ENCODE data around the gene C3orf18.

The C3orf18 gene

DNA sequence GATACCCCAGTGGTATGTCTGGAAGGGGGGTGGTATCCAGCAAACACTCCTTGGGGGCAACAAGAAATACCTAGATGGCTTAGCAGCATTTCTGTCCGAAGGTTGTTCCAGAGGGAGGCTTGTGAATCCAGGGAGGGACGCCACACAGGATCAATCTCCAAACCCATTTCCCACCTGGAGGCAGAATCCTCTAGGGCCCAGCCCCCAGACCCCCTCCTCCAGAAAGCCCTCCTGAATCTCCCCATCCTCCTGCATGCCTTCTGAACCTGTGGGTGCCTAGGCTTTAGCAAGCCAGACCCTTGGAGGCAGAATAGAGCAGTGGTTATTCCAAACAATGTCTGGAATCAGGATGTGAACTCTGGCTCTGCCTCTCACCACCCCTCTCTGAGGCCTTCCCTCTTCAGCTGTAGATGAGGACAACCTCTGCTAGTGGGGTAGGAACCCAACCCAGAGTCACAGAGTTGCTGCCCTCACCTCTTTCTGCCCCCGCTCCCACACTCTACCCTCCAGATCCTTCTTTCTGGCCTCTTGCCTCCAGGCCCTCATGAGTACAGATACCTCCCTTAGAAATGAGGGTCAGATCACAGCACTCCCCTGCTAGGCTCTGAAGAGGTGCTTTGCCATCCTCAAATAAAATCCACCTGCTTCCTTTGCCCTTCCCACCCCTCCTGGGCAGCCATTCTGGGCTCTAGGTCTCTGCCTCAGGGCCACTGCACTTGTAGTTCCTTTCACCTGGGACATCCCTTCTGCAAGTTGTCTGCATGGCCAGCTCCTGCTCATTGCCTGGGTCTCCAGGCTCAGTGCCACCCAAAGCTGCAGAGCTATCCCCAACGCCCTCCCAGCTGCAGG lies 35.9 kb upstream of the C3orf18 start:
- no peak for DNase-seq (ENCODE audit: low spot score)

GRCh38 chr3:50602595-50603191 lies 35.1 kb upstream of the C3orf18 start:
- DNase-seq (ENCODE audit: low spot score) = no peak

DNA sequence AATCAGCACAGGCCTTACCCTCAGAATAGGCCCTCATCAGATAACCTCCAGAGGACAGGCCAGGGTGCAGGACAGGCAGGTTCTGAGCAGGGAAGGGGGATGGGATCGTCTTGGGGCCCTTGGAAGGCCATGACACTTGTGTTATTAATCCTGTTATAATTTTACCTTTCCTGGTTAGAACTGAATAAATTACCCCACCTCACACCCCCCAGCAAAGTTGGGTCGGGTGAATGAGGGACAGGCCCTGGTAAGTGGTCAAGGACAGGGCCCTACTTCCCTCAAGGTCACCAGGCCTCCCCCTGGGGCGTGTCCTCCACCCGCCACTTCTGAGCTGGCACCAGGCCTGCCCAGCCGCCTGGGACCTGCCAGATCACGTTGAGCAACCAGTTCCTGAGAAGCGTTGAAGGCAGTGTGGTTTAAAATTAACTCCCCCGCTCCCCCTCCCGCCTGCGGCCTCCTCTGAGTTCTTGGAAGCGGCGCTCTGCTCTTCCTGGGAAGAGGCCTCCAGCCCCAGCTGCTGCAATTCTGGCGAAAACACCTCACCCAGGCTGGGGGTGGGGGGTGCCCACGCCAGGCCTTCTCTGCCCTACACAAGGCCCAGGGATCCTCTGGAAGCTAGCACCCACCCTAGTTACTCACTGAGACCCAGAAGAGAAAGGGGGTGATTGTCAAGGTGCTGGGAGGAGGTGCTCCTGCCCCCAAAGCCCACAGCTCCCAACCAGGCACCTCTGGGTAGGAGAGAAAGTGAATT lies 33.5 kb upstream of the C3orf18 start:
- DNase-seq (ENCODE audit: low spot score) = no peak

DNA sequence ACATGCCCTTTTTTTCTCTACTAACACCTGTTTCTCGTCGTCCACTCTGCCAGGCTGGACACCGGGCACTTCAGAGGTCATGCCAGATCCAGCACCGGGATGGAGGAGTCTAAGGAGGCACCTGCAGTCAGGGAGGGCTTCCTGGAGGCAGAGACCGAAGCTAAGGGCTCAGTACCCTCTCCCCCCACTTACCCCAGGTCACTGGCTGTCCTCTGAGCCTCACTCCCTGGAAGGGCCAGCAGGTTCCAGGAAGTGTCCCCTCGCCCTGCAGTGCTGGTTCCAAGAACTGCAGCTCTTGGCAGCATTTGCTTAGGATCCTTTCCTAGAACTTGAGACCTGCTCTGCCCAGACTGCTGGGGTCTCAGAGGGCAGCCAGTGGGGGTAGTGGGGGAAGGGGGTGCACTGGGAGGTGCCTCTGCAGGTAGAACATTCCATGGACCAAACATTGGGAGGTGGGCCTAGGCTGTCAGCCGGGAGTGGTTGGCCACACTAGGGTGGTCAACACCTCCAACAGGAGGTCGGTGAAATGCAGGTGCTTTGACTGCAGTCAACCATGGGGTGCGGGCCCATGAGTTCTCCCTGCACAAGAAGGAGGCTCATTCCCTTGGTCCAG lies 32.7 kb upstream of the C3orf18 start:
- no peak for DNase-seq (ENCODE audit: low spot score)

DNA sequence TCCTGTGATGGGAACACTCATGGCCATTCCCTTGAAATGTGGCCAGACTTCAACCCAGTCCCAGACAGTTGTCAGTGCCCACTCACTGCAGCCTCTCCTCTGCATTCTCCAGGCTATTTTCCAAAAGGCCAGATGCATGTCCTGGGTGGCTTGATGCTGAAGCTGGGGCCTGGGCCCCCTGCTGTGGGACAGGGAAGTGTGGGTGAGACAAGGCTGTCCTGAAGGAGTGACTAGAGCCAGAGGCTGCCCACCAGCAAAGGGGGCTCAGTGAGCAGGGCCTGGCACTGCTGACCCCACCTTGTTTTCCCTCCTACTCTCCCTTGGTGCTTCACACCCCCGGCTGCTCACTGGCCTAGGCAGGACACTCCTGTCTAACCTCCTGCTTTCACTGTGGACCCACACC lies 32.2 kb upstream of the C3orf18 start:
- no peak for DNase-seq (ENCODE audit: low spot score)

DNA sequence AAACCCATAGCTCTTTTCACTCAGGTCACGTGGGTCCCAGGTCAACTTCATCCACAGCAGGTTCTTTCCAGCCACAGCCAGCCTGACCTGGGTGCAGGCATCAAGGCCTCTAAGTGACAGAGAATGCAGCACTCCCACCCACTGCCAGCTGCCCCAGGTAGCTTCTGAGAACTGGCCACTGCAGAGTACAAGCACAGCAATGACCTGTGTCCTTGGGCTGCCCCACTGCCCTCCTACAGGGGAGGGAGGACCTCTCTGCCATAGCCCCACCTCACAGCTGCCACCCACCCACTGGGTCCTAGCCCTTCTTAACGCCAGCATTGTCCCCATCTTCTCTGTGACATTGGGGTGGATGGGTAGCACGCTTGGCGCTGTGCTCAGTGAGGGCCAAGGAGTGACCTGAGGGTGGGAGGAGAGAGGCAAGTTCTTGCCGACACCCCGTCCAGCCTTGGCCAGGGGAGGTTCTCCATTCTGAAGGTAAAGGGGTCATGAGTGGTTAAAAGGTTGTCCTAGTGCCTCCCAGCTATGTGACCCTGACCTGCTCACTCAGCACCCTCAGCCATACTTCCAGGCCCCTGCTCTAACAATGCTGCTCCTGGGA lies 31.7 kb upstream of the C3orf18 start:
- no peak for DNase-seq (ENCODE audit: low spot score)

- no peak for DNase-seq (ENCODE audit: low spot score)
Observed at GRCh38 chr3:50594253-50594785, 26.8 kb upstream of the C3orf18 start.

GRCh38 chr3:50592568-50592967 lies 25.0 kb upstream of the C3orf18 start:
- no peak for DNase-seq (ENCODE audit: low spot score)

DNA sequence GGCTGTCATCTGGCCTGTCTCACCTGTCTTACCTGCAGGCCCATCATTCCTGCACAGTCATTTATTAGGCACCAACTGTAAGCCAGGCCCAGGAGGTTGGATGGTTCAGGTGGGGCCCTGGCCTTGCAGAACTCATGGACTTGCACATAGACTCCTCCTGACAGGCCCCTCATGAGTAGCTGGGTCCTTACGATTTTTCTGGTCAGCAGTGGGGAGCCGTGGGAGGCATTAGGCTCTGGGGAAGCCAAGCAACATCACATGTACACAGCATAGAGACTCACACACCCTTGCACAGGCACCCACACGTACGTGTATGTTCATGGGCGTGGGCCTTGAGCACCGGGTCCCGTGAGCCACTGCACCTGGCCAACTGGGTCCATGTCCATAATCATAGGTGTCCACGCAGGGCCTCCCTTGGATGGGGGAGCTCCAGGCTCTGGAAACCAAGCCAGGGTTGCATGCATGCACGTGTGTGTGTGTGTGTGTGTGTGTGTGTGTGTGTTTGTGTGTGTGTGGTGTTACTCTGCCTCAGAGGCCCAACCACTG lies 23.7 kb upstream of the C3orf18 start:
- no peak for DNase-seq (ENCODE audit: low spot score)

GRCh38 chr3:50588759-50589433 lies 21.3 kb upstream of the C3orf18 start:
- DNase-seq (ENCODE audit: low spot score) = no peak

GRCh38 chr3:50587806-50588758 lies 20.5 kb upstream of the C3orf18 start:
- no peak for DNase-seq (ENCODE audit: low spot score)

DNA sequence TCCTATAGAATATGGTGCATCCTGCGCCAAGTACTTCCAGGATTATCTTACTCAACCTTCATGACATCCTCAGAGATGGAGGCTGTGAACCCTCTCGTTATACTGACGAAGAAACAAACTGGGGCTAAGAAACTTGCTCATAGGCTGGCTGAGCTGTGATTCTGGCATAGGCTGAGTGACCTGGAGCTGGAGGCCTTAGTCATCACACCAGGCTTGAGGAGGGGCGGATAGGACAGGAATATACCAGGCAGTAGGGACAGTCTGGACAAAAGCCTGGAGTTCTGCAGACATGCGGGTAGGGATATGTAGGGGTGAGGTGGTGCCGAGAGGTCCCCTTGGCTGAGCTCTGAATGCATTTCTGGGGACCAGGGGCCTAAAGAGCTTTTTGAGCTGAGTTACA lies 19.8 kb upstream of the C3orf18 start:
- no peak for DNase-seq (ENCODE audit: low spot score)

GRCh38 chr3:50586763-50587070 lies 19.2 kb upstream of the C3orf18 start:
- no peak for DNase-seq (ENCODE audit: low spot score)

GRCh38 chr3:50585919-50586762 lies 18.6 kb upstream of the C3orf18 start:
- no peak for DNase-seq (ENCODE audit: low spot score)

GRCh38 chr3:50584391-50584790 lies 16.8 kb upstream of the C3orf18 start:
- DNase-seq (ENCODE audit: low spot score) = no peak

GRCh38 chr3:50583897-50584296 lies 16.4 kb upstream of the C3orf18 start:
- DNase-seq (ENCODE audit: low spot score) = no peak

DNA sequence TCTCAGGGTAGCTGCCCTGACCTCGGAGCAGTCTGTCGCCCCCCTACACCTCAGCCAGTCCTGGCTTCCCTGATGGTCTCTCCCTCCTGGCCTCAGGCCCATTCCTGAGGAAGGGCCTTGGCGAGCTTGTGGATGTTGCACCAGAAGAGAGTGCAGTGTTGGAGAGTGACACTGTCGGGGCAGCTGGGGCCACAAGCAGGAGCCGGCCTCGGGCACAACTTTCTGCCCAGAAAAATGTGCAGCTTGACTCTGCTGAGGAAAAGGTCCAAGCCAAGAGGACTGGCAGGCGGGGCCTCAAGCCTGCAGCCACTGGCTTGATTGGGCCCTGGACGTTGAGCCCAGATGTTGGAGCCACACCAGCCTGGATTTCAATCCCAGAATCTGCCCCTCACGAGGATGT lies 14.5 kb upstream of the C3orf18 start:
- no peak for DNase-seq (ENCODE audit: low spot score)

GRCh38 chr3:50581459-50581842 lies 13.9 kb upstream of the C3orf18 start:
- no peak for DNase-seq (ENCODE audit: low spot score)
